ENCODE measurements around the gene APOBEC3A. TPM values are rescaled to one million over a fixed set of nuclear protein-coding genes. Genes with fewer than 3 reads are reported as not detected.
A peak's percentile ranks its signal among the peaks of the same experiment; 100 is the strongest.
"Not testable (repeated sequence)": the region's sequence is repeated elsewhere in the genome, so short reads cannot be mapped to it uniquely, and the experiment has no call there.

Gene APOBEC3A
- total RNA-seq, 2 donors from 2014 or later, result not detected

GRCh38 chr22:38949889-38950405 is 7.5 kb upstream of the APOBEC3A start:
- Mint-ChIP-seq H3K4me3 (no peak overlapping the region), H3K9me3 (no peaks in the 10 kb centered on the region), H3K27ac (no peak overlapping the region), H3K4me1 (peaks cover 23% of the 10 kb centered on the region), H3K36me3 (ENCODE audit: low read depth) (no peaks in the 10 kb centered on the region), H3K27me3 (peaks cover 20% of the 10 kb centered on the region)
- no peak for ATAC-seq (replicated peaks)

GRCh38 chr22:38950527-38951295 is 6.7 kb upstream of the APOBEC3A start:
- Mint-ChIP-seq H3K27ac (no peak overlapping the region), H3K4me3 (no peak overlapping the region), H3K36me3 (ENCODE audit: low read depth) (no peaks in the 10 kb centered on the region), H3K27me3 (peaks cover 18% of the 10 kb centered on the region), H3K4me1 (peaks cover 23% of the 10 kb centered on the region), H3K9me3 (no peaks in the 10 kb centered on the region)
- ATAC-seq (replicated peaks), result no peak

GRCh38 chr22:38951734-38952133 is 5.7 kb upstream of the APOBEC3A start:
- Mint-ChIP-seq H3K27me3 (peaks cover 14% of the 10 kb centered on the region), H3K4me1 (peaks cover 21% of the 10 kb centered on the region), H3K9me3 (no peaks in the 10 kb centered on the region), H3K4me3 (no peak overlapping the region), H3K27ac (no peak overlapping the region), H3K36me3 (ENCODE audit: low read depth) (no peaks in the 10 kb centered on the region)
- no peak for ATAC-seq (replicated peaks)

GRCh38 chr22:38952281-38952993 is 5.0 kb upstream of the APOBEC3A start:
- no peaks in the 10 kb centered on the region for H3K9me3 Mint-ChIP-seq
- no peaks in the 10 kb centered on the region for H3K36me3 Mint-ChIP-seq (ENCODE audit: low read depth)
- no peak for ATAC-seq (replicated peaks)
- H3K4me1 Mint-ChIP-seq, result peaks cover 16% of the 10 kb centered on the region
- peak overlapping the region; percentile 66 for H3K27ac Mint-ChIP-seq
- peaks cover 8% of the 10 kb centered on the region for H3K27me3 Mint-ChIP-seq
- H3K4me3 Mint-ChIP-seq, result peak overlapping the region; percentile 29

GRCh38 chr22:38953091-38953490 is 4.3 kb upstream of the APOBEC3A start:
- H3K27me3 Mint-ChIP-seq, result peaks cover 3% of the 10 kb centered on the region
- ATAC-seq (replicated peaks), result no peak
- H3K4me1 Mint-ChIP-seq, result peaks cover 13% of the 10 kb centered on the region
- H3K36me3 Mint-ChIP-seq (ENCODE audit: low read depth), result no peaks in the 10 kb centered on the region
- H3K4me3 Mint-ChIP-seq, result peak overlapping the region; percentile 65
- H3K9me3 Mint-ChIP-seq, result no peaks in the 10 kb centered on the region
- H3K27ac Mint-ChIP-seq, result peak overlapping the region; percentile 89

GRCh38 chr22:38953577-38954413 is 3.6 kb upstream of the APOBEC3A start:
- peak; percentile 98 for ATAC-seq (replicated peaks)
- no peaks in the 10 kb centered on the region for H3K36me3 Mint-ChIP-seq (ENCODE audit: low read depth)
- peaks cover 13% of the 10 kb centered on the region for H3K4me1 Mint-ChIP-seq
- no peaks in the 10 kb centered on the region for H3K9me3 Mint-ChIP-seq
- H3K4me3 Mint-ChIP-seq, result peak overlapping the region; percentile 65
- peaks cover 3% of the 10 kb centered on the region for H3K27me3 Mint-ChIP-seq
- peak overlapping the region; percentile 89 for H3K27ac Mint-ChIP-seq

GRCh38 chr22:38954414-38955043 is 2.9 kb upstream of the APOBEC3A start:
- peak overlapping the region; percentile 89 for H3K27ac Mint-ChIP-seq
- H3K4me1 Mint-ChIP-seq, result peaks cover 13% of the 10 kb centered on the region
- peaks cover 3% of the 10 kb centered on the region for H3K27me3 Mint-ChIP-seq
- no peaks in the 10 kb centered on the region for H3K36me3 Mint-ChIP-seq (ENCODE audit: low read depth)
- no peak for ATAC-seq (replicated peaks)
- H3K9me3 Mint-ChIP-seq, result no peaks in the 10 kb centered on the region
- peak overlapping the region; percentile 65 for H3K4me3 Mint-ChIP-seq

- Mint-ChIP-seq H3K9me3 (no peaks in the 10 kb centered on the region), H3K4me3 (no peak overlapping the region), H3K27me3 (peaks cover under 1% of the 10 kb centered on the region), H3K27ac (peak overlapping the region; percentile 69), H3K36me3 (ENCODE audit: low read depth) (no peaks in the 10 kb centered on the region), H3K4me1 (peaks cover 13% of the 10 kb centered on the region)
- no peak for ATAC-seq (replicated peaks)
Observed at GRCh38 chr22:38955250-38955905, 2.0 kb upstream of the APOBEC3A start.

- H3K27ac Mint-ChIP-seq, result peak overlapping the region; percentile 69
- peaks cover 13% of the 10 kb centered on the region for H3K4me1 Mint-ChIP-seq
- no peaks in the 10 kb centered on the region for H3K9me3 Mint-ChIP-seq
- no peaks in the 10 kb centered on the region for H3K36me3 Mint-ChIP-seq (ENCODE audit: low read depth)
- no peaks in the 10 kb centered on the region for H3K27me3 Mint-ChIP-seq
- H3K4me3 Mint-ChIP-seq, result no peak overlapping the region
- no peak for ATAC-seq (replicated peaks)
Observed at GRCh38 chr22:38955926-38956325, 1.5 kb upstream of the APOBEC3A start.

GRCh38 chr22:38956551-38956950 is 858 bp upstream of the APOBEC3A start:
- H3K36me3 Mint-ChIP-seq (ENCODE audit: low read depth), result no peaks in the 10 kb centered on the region
- no peak overlapping the region for H3K4me3 Mint-ChIP-seq
- peaks cover 13% of the 10 kb centered on the region for H3K4me1 Mint-ChIP-seq
- ATAC-seq (replicated peaks), result no peak
- H3K27ac Mint-ChIP-seq, result peak overlapping the region; percentile 67
- no peaks in the 10 kb centered on the region for H3K27me3 Mint-ChIP-seq
- no peaks in the 10 kb centered on the region for H3K9me3 Mint-ChIP-seq

GRCh38 chr22:38957808-38958650 is 620 bp downstream of the APOBEC3A start:
- H3K27me3 Mint-ChIP-seq, result no peaks in the 10 kb centered on the region
- no peak for ATAC-seq (replicated peaks)

GRCh38 chr22:38958651-38958943 is 1.2 kb downstream of the APOBEC3A start:
- Mint-ChIP-seq H3K4me1 (peaks cover 13% of the 10 kb centered on the region), H3K27ac (peak overlapping the region; percentile 35)
- ATAC-seq (replicated peaks); H3K27me3 Mint-ChIP-seq; H3K4me3 Mint-ChIP-seq; H3K9me3 Mint-ChIP-seq; H3K36me3 Mint-ChIP-seq (ENCODE audit: low read depth): not testable (repeated sequence)

More at GRCh38 chr22:38957808-38958650, 620 bp downstream of the APOBEC3A start:
- Mint-ChIP-seq H3K36me3 (ENCODE audit: low read depth) (no peaks in the 10 kb centered on the region), H3K9me3 (no peaks in the 10 kb centered on the region), H3K27ac (peak overlapping the region; percentile 35), H3K4me3 (no peak overlapping the region), H3K4me1 (peaks cover 13% of the 10 kb centered on the region)

GRCh38 chr22:38959590-38959989 is 2.2 kb downstream of the APOBEC3A start:
- ATAC-seq (replicated peaks), result no peak
- H3K9me3 Mint-ChIP-seq, result no peaks in the 10 kb centered on the region
- no peak overlapping the region for H3K4me3 Mint-ChIP-seq
- H3K27me3 Mint-ChIP-seq, result peaks cover 4% of the 10 kb centered on the region
- no peak overlapping the region for H3K27ac Mint-ChIP-seq
- H3K36me3 Mint-ChIP-seq (ENCODE audit: low read depth), result no peaks in the 10 kb centered on the region
- H3K4me1 Mint-ChIP-seq, result peaks cover 9% of the 10 kb centered on the region

Data from activated T-helper 17 cell treated with anti-CD3 and anti-CD28 coated beads, Interleukin-2, amount 50 U/mL, for 72 hours (primary cell).